Measurements from ENCODE around the gene LUC7L2. TPM values are rescaled to one million over a fixed set of nuclear protein-coding genes. Genes with fewer than 3 reads are reported as not detected.

LUC7L2 gene
- total and polyA plus RNA-seq, 2 of the 8 experiments (the other 6 are each of a cell fraction or from before 2014, with no cell fraction given), result 22.9 to 67.8 TPM

- Histone ChIP-seq H4K20me1 (replicated peaks in 1 of 2; ENCODE audit: control insufficient read depth in 1 of 2, insufficient read depth in 2 of 2, low read length in 2 of 2) (peaks cover 2 to 7% of the 10 kb centered on the region in 2 experiments), H3K56ac (replicated peaks; ENCODE audit: insufficient read length, low read depth, low read length) (no peak overlapping the region), H3K79me2 (ENCODE audit: control insufficient read depth in 1 of 2, insufficient read depth in 2 of 2, low read length in 2 of 2) (peaks cover 30 to 60% of the 10 kb centered on the region in 2 experiments), H3K79me1 (ENCODE audit: low read depth, low read length) (no peaks in the 10 kb centered on the region), H3K27me3 (replicated peaks in 1 of 4; ENCODE audit: control insufficient read depth in 3 of 4, extremely low read depth in 1 of 4, insufficient read depth in 3 of 4, low read length in 3 of 4) (no peaks in the 10 kb centered on the region), H3K4me3 (ENCODE audit: extremely low read depth in 1 of 4, insufficient read depth in 2 of 4, low read depth in 3 of 4, low read length in 4 of 4) (peak overlapping the region; percentile 44 to 99 (median 85); a peak in 7 of 8 replicates), H2BK20ac (ENCODE audit: low read length) (no peak overlapping the region), H2AK5ac (ENCODE audit: low read depth, low read length) (no peak overlapping the region), H2BK15ac (ENCODE audit: low read length) (no peak overlapping the region), H3K4me1 (replicated peaks in 1 of 4; ENCODE audit: control insufficient read depth in 3 of 4, insufficient read depth in 4 of 4, low read length in 3 of 4) (peaks cover 2 to 9% (median 7%) of the 10 kb centered on the region in 4 experiments), H2BK120ac (replicated peaks; ENCODE audit: low read depth, low read length) (no peak overlapping the region), H3K14ac (ENCODE audit: insufficient read length) (no peak overlapping the region), H3K23ac (ENCODE audit: insufficient read length) (no peak overlapping the region), H3K4ac (replicated peaks; ENCODE audit: insufficient read length, low read depth, low read length) (no peak overlapping the region), H3K4me2 (ENCODE audit: insufficient read depth in 1 of 2, low read depth in 2 of 2, low read length in 2 of 2) (peak overlapping the region; percentile 61 to 68), H2AFZ (ENCODE audit: low read length) (no peak overlapping the region), H3K36me3 (ENCODE audit: control insufficient read depth in 2 of 4, insufficient read depth in 4 of 4, low read length in 3 of 4) (peaks cover 0 to 19% (median 0%) of the 10 kb centered on the region in 4 experiments; a peak in 2 of 8 replicates), H3K27ac (ENCODE audit: low read depth, low read length) (no peak overlapping the region), H3K9ac (replicated peaks in 1 of 4; ENCODE audit: extremely low read depth in 1 of 4, low read depth in 3 of 4, low read length in 3 of 4) (peak overlapping the region in 1 of 4 experiments; percentile 98; a peak in 2 of 7 replicates), H3K9me3 (ENCODE audit: insufficient read depth in 2 of 2, low read depth in 1 of 2, low read length in 1 of 2) (no peaks in the 10 kb centered on the region), H3K18ac (ENCODE audit: extremely low read depth, low read length) (no peak overlapping the region), H4K5ac (ENCODE audit: insufficient read length, low read depth, low read length) (peak overlapping the region; percentile 36), H2BK5ac (ENCODE audit: low read depth, low read length) (no peak overlapping the region), H3K23me2 (ENCODE audit: low read depth, low read length) (no peaks in the 10 kb centered on the region; the same call in 1 of the 2 replicates), H2BK12ac (ENCODE audit: low read depth, low read length) (no peak overlapping the region), H4K8ac (ENCODE audit: extremely low read depth, insufficient read depth, low read length) (no peak overlapping the region), H4K91ac (replicated peaks; ENCODE audit: insufficient read length, low read length) (no peak overlapping the region)
- CTCF ChIA-PET (ENCODE audit: partially characterized antibody), result no interaction called here
- WGBS, 2 experiments (ENCODE audit: extremely low coverage in 1 of 2, insufficient coverage in 1 of 2, insufficient read length in 1 of 2, insufficient replicate concordance in 2 of 2, low coverage in 1 of 2, low lambda C conversion rate in 2 of 2, missing lambda C conversion rate in 1 of 2), result 26% methylated on average over 3 of the region's 3 CpGs; no CpG with 5 or more reads in 1 of the 2 experiments
- FAIRE-seq (no peak), DNase-seq (ENCODE audit: low read depth in 1 of 2, low spot score in 2 of 2) (no peak)
- POLR2A ChIA-PET (ENCODE audit: partially characterized antibody), result interaction anchor here (0.7 to 0.9 kb wide), 2 partner anchors 22 to 25 kb away, joined by 3 to 6 read pairs; no protein-coding TSS in a partner anchor
- no peak for TF ChIP-seq YY1 (IDR thresholded peaks at IDR 0.05; ENCODE audit: low read depth, low read length)
- TF ChIP-seq PHF8 (conservative IDR thresholded peaks at IDR 0.05; ENCODE audit: low read depth, low read length), result no peak
- TF ChIP-seq ZNF274 (IDR thresholded peaks at IDR 0.05; ENCODE audit: borderline replicate concordance, extremely low read depth, low read length), result no peak
- TF ChIP-seq POU5F1 (IDR thresholded peaks at IDR 0.05; ENCODE audit: low read depth, low read length), result no peak
- TF ChIP-seq FOSL1 (IDR thresholded peaks at IDR 0.05; ENCODE audit: insufficient read depth, low read depth, low read length), result no peak
- TF ChIP-seq BACH1 (IDR thresholded peaks at IDR 0.05; ENCODE audit: low read length), result no peak
- no peak for TF ChIP-seq TCF12 (IDR thresholded peaks at IDR 0.05; ENCODE audit: low read depth, low read length)
- no peak for TF ChIP-seq SIN3A (conservative IDR thresholded peaks at IDR 0.05 in 1 of 2, IDR thresholded peaks at IDR 0.05 in 1 of 2; ENCODE audit: low read depth in 1 of 2, low read length in 2 of 2)
- no peak for TF ChIP-seq JUN (IDR thresholded peaks at IDR 0.05; ENCODE audit: low read depth, low read length)
- no peak for TF ChIP-seq SP4 (IDR thresholded peaks at IDR 0.05; ENCODE audit: low read length)
- no peak for TF ChIP-seq CTCF (IDR thresholded peaks at IDR 0.05; ENCODE audit: control extremely low read depth in 1 of 3, insufficient read depth in 1 of 3, low read depth in 1 of 3, low read length in 3 of 3)
Measured at GRCh38 chr7:139361523-139361922, 1.8 kb downstream of the LUC7L2 start.

Data from H1 (cell line).